GM18508 (cell line): ENCODE data around the gene UNC5A.

Experiments used
- ATAC-seq: cut with Tn5 transposase; IDR thresholded peaks from one replicate; pipeline ENCODE4 v1.9.1; 2021; ENCODE audit warnings: moderate number of reproducible peaks; ENCODE audit not compliant: insufficient read depth, unreplicated experiment

Gene UNC5A

DNA sequence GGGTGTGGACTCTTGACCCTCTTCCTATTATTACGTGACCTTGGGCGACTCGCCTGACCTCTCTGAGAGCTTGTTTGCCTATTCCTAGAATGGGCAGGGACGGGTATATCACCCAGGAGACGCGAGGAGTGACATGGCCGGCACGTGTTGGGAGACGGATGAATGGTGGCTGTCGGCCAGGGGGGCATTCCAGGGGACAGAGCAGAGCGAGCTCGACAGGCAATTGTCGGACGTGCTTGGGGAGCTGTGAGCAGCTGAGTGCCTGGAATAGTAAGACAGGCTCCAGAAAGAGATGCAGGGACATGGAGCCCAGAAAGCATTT is 29.3 kb upstream of the UNC5A start:
- ATAC-seq: no peak

DNA sequence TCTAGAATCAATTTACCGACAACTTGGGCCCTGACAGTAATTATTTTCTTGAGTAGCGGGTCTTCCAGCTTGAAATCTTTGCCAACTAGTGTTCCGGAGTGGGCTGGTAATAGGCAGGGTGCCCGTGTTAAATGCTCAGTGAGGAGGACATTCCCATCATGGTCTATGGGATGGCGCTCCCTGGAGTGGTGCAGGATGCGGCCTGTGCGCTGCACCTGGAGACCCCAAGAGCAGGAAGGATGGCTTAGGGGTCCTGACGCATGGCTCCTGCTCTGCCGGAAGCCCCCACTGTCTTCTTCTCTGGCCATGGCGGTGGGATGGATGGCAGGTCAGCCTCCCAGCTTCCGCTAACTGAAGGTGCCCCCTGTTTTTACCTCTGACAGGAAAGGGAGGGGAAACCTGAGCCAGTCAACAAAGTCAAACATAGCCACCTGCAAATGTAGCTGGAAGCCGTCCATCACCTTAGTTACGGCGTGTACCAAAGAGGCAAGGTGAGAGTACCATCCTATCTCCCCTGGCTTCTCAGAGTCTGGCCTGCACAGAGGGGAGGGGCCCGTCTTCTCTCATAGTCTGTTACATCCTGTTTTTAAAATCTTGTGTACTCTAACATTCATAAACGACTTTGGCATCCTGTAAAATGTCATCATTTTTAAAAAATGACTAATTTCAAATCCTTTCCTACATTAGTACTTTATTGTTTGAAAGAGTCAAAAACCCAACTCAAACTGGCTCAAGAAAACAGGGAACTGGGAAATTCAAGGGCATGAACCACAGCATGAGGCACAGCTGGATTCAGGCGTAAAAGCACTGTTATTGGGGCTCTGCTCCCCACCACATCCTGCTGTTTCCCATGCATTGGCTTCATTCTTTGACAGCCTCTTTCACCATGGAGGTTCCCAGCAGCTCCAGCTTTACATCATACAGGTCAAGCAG is 28.5 kb upstream of the UNC5A start:
- no peak for ATAC-seq

DNA sequence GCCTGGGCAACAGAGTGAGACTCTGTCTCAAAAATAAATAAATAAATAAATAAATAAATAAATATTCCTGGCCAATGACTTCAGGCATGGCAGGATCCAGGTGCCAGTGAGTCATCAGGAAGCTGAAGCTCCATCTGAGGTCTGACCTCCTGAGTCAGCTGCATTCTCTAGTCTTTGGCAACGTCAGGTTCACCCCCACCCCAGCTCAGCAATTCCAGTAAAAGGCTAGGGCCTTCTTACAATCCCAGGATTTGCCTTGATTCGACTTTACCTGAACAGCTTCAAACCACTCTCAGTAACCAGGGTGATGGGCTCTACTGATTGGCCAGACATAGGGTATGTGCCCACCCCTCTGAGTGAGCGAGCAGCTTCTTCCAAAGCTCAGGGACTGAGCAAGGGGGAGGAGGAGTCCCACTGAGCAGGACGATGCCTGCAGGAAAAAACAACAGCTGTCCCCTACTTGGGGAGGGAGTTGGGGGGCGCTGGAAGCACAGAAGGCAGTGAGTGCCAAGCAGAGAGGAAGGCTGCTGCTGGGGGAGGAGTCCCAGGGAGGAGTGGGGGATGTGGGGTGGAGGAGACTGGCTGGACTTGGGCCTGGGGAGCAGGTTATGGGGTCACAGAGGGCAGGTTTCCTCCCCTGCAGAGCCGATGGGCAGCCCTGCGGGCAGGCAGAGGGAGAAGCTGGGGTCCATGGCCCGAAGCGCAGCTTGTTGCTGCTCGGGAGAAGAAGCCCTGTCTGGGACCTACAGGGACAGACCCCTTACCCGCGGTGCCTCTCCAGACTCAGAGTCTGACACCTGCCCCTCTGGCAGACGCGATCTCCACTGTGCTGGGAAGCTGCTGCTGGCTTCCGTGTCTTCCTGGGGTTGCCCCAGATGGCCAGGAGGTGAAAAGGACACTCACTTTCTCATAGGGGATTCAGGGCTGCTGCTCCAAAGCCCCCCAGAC is 25.9 kb upstream of the UNC5A start:
- no peak for ATAC-seq

DNA sequence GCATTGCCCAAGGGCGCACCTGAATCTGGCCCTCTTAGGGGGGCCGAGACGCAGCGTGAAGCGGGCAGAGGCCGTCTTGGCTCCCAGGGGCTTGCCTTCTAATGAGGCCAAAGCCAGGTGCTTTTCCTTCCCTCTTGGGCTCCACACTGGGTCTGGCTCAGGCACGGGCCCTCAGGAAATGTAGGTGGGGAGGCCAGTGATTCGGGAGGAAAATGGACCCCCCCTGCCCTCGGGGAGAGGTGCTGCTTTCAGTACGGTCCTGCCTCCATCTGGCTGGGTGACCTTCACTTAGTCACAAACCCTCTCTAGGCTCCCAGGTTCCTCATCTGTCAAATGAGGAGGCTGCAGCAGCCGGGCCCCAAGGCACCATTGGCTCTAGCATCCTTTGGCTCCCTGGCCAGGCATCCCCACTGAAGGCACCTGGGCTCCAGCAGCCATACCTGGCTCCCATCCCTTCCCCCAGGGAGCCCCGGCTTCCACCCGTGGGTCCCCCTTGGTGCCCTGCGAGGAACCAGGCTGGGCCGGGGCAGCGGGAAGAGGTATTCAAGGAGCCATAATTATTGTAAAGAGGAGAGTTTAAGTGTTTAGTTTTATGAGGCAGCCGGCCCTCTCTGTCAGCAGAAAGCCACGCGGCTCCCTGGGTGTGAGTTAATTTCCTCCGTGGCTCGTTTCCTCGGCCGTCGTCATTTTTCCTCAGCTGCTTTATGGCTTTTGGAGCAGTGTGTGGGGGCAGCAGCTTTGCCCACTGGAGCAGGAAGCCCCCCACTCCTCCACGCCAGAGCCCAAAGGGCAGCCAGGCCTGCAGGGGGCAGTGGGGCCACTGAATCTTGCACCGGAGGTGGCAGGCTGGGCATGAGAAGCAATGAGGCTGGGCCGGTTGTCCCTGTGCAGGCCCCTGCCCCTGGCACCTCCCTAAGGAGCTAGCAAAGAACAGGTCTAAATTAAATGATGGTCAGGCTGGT is 24.9 kb upstream of the UNC5A start:
- ATAC-seq: no peak

DNA sequence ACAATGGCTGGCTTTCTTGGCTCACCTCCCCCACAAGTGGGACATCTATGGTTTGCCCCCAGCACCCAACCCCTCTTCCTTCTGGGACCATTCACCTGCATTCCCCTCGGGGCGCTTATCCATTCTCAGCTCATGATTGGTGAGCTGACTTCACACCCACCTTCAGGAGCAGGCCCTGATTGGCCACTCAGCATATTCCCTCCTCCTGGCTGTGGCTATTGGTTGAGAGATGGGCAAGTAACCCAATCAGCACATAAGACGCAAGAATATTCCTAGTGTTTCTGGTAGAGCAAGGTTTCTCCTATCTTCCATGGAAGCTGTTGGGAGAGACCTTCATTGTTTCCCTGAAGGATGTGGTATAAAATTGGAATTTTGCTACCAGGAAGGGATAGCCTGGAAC is 22.7 kb upstream of the UNC5A start:
- ATAC-seq: no peak

DNA sequence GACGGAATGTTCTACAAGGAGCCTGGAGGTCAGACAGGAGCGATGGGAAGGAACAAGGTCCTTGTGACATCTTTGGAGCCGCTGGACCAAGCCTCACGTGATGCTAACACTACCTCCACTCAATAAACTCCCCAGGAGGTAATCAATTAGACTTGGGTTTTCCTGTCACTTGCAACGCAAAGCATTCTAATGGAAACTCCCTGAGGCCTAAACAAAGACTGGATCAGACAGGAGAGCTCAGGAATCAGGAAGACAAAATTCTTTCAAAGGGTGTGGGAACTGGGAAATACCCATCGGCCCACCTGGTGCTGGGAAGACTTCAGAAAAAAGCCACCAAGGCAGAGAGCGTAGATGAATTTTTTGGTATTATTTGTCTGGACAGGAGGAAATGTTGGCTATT is 22.3 kb upstream of the UNC5A start:
- ATAC-seq: no peak

DNA sequence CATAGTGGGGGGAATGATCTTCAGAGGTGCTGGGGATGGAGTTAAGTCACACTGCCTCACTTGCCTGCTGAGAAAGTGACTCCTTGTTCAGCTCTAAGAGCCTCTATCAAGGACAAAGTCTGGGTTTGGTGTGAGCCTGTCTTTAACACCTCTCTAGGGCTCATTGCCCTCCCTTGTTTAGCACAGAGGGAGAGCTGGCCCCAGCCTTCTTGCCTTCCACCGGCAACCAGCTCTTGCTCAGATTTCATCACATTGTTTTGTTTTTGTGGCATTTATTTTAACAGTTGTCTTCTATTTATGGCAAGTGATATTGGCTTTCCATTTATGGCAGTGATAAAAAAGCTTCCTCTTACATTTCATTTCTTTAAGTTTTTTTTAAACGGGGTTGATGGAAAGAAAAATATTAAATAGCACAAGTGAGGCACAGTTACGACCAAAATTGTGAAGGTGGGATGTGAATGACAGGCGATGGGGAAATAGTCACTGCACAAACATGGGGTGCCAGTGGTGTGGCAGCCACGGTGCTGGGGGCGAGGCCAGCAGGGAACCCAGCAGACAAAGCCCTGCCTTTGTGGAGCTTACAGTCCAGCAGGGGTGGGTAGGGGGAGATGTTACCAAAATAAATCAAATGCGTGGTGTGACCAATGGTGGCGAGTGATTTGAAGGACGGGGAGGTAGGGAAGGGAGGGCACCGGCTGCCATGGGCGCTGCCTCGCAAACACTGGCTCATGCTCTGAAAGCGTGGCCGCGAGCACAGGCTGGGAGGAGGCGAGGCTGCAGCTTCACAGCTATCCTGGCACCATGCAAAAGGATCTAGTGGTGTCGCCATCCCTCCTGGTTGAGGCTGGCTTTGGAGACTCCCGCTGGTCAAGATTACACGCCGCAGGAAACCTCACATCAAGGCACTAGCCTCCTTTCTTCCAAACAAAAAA is 21.2 kb upstream of the UNC5A start:
- ATAC-seq: no peak

DNA sequence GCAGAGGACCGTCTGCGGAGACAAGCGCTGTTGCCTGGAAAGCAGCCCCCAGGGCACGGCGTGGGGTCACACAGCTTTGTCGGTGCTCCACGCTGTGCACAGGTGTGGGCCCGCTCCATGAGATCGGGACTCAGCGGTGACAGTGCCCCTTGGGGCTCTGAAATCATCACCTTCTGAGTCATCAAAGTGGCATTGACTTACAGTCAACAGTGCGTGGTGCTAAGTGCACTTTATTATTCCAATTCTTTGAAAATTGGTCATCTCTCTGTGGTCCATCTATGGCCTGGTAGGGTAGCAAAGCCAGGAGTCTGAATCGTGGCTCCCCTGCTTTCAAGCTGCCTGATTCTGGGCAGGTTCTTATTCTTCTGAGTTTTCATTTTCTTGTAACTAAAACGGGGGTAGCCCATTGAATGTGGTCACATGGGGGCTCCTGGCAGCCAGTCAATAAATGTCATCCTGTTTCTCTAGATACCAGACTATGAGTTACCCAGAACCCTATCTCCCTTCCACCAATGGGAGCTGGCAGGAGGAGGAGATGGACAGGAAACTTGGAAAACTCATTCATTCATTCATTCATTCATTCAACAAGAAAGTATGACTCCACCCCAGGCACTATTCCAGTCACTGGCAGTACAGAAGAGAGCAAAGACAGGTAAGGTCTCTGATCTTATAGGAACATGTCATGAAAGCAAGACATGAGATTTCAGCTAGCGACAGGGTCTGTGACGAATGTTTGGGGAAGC is 20.3 kb upstream of the UNC5A start:
- no peak for ATAC-seq

DNA sequence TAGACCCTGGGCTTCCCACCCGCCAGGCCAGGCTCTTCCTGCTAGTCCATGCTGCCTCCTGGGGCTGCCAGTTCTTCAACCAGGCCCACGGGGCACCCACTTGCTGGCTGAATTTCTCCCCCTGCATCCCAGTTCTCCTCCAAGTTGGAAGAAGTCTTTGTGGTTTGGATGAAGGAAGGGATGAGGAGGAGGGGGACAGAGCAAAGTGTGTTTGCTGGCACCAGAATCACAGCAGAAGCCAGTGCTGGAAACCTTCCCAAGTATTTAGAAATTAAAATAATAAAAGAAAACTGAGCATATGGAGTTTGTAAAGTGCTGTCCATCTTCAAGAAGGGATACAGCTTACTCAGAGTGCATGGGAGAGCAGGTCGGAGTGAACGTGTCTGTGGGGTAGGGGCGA is 19.4 kb upstream of the UNC5A start:
- no peak for ATAC-seq

DNA sequence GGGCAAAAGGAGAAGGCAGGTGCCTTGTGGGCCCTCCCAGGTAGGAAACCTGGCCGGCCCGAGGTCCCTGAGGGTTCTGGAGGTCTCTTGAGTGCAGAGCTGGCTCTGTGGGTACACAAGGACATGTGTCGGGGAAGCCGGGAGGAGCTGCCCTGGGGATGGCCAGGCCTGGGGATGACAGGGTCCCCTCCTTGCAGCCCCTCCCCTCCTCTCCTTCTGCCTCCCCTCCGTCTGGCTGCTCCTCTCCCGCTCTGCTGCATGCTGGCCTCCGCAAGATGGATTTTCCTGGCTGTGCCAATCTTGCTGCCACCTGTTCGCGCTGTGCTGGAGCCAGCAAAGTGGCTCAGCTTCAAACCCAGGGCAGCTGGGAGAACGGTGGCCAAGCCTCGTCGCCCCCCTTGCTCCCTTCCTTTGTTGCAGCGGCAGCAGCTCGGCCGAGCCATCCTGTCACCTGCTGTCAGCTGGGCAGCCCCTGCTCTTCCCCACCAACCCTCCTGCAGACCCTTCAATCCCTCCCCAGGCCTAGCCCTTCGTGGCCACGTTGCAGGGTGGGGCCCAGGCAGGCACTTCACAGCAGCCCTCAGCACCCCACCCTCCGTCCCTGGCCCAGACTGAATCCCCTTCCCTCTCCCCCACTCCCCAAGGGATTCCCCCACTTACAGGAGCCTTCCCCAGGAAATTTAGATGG is 17.6 kb upstream of the UNC5A start:
- no peak for ATAC-seq

DNA sequence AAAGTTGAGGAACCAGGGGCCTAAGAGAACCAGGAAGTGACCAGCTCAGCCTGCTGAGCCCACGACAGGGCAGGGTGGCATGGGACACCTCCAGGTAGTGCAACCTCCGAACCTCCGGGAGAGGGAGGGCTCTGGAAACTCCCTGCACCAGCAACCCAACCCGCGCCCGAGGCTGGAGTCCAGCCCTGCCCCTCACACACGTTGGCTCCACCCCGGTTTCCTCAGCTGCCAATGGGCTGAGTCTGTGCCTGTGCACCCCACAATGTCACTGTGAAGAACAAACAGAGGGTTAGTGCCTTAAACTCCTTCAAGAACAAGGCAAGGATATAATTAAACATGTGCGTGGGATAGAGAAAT is 17.0 kb upstream of the UNC5A start:
- no peak for ATAC-seq

DNA sequence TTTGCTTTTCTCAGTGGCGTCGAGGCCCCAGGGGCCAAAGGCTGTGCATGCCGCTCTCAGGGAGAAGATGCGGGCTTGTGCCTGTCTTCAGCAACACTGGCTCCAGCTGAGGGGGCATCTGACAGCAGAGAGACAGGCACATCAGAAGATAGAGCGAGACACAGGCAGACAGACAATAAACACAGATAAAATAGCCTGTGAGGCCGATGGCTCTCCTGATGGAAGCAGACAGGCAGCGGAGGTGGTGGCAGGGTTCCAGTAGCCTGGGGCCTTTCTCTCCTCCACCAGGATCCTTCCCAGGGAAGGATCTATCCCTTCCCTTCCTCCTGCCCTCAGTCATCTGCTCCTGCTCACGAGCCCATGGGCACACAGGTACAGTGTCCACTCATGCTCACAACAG is 16.6 kb upstream of the UNC5A start:
- no peak for ATAC-seq

DNA sequence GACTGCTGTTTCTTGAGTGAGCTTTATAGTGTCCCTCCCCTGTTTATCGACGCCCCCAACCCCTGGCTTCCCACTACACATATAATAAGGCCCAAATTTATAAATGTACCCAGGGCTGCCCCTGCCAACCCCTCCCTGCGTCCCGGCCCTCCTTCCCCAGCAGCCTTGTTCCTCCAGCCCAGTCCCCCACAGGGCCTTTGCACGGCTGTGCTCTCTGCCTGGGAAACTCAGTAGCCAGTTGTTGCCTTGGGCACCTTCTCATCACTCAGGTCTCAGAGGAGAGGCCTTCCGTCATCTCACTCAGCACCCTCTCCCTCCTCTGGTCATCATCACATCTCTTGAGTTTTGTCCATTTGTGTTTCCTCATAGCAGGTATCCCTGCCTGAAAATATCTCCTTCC is 15.8 kb upstream of the UNC5A start:
- no peak for ATAC-seq

DNA sequence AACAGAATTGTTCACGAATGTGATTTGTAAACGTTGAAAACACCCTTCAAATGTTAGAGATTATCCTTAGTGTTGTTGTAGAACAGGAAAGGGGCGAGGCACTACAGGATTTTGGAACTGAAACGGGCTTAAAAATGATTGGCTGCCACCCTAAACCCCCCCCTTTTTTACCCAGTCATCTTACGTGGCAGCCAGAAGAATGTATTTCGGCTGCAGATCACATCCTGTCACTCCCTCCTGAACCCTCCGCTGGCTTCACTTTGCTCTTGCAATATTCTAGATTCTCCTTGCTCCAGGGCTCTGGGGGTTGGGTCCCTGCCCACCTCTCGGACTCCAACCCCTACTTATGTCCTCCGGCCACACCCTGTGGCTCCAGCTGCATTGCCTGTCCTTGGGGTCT is 13.9 kb upstream of the UNC5A start:
- no peak for ATAC-seq

DNA sequence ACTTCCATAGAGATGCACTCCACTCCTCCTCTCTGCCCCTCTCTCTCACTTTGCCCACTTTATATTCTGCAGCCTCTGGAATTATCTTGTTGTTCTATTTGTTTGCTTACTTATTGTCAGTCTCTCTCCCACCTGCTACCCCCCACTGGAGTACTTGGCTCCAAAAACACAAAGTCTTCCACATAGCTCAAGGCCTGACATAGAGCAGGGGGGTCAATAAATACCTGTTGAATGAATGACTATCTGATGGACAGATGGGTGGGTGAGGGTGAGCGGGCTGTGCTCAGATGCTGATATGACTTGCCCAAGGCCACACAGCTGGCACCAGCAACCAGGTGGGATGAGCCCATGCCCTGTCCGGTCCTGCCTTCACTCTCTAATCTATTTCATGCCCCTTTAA is 13.4 kb upstream of the UNC5A start:
- no peak for ATAC-seq

DNA sequence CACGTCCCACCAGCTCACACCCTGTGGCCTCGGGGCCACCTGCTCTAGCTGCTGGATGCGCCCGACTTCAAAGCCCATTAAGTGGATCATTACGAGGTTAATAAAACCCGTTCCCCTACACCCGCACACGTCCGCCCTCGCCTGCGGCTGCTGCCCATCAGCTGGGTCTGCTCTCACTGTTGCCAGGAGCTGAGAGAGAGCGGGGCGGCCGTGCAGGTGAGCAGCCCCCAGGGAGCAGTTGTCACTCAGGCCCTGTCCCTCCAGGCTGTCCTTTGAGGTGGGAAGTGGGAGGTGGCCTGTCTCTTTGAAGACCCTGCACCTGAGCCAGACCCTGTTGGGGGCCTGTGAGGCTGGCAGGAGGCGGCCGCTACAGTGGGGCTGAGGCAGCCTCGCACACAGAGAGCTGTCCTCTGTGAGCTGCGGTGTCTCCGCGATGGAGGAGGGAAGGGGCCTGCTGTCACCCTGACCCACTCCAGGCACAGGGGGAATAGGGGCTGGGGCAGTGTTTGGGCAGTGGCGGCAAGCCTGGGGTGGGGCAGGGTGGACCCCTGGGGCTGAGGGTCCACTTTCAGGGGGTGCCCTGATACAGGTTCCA is 12.8 kb upstream of the UNC5A start:
- ATAC-seq: no peak

DNA sequence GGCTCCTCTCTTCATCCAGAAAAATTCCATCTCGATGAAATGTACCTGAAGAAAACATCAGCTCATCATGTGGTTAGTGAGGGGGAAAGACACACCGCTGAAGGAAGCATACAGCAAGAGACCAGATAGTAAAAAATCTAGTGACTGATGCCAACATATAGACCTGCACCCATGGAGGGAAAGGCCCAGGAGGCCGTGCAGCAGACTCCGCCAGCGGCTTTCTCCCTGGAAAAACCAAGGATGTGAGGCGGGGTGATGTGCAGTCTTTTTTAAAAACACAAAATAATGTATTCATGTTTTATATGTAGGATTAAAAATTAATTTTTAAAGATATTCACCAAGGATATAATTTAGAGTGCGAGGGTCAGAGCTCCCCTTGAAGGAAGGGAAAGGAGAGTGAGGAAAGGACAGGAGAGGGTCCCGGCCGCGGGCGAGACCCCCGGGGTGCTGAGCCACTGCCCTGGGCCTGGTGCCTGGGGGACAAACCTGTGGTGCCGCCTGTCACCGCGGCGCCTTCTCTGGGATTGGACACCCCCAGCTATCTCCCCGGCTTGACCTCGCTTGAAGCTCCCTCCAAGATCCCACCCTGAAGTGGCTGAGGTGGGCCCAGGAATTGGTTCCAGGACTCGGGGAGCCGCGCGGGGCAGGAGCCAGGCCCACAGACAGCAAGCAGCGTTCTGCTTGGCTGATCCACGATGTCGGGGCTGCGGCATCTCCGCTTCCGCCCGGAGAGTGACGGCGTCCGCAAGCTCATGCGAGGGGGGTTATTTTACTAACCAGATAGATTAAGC is 12.1 kb upstream of the UNC5A start:
- ATAC-seq: no peak
